ENCODE data around the gene MTX1. TPM values are rescaled to one million over a fixed set of nuclear protein-coding genes. Genes with fewer than 3 reads are reported as not detected.
"Not testable (repeated sequence)": the region's sequence is repeated elsewhere in the genome, so short reads cannot be mapped to it uniquely, and the experiment has no call there.

Gene MTX1
- total RNA-seq, 6 experiments from 2014 or later = 49.8 to 55.4 (median 51.5) TPM

DNA sequence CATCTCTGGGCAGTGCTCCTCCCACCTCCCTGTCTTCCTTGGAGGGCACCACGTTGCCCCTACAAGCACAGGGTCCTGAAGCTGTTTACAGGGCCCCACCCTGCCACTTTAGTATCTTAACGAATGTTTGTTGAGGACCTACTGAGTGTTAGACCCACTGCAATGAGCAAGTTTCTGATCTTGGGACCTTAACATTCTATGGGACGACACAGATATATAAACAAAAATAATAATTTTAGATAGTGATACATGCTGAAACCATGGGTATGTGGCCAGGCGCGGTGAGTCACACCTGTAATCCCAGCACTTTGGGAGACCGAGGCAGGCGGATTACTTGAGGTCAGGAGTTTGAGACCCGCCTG lies 36.6 kb downstream of the MTX1 start:
- peaks cover 5% of the 10 kb centered on the region for H3K27me3 Mint-ChIP-seq (ENCODE audit: insufficient read depth)
- peak overlapping the region; percentile 81 for H3K27ac Mint-ChIP-seq
- H3K4me3 Mint-ChIP-seq = peak overlapping the region; percentile 96
- H3K4me1 Mint-ChIP-seq (ENCODE audit: low read depth) = peaks cover 42% of the 10 kb centered on the region
- peaks cover 12% of the 10 kb centered on the region for H3K36me3 Mint-ChIP-seq (ENCODE audit: low read depth)
- TF ChIP-seq, protein P1, sequence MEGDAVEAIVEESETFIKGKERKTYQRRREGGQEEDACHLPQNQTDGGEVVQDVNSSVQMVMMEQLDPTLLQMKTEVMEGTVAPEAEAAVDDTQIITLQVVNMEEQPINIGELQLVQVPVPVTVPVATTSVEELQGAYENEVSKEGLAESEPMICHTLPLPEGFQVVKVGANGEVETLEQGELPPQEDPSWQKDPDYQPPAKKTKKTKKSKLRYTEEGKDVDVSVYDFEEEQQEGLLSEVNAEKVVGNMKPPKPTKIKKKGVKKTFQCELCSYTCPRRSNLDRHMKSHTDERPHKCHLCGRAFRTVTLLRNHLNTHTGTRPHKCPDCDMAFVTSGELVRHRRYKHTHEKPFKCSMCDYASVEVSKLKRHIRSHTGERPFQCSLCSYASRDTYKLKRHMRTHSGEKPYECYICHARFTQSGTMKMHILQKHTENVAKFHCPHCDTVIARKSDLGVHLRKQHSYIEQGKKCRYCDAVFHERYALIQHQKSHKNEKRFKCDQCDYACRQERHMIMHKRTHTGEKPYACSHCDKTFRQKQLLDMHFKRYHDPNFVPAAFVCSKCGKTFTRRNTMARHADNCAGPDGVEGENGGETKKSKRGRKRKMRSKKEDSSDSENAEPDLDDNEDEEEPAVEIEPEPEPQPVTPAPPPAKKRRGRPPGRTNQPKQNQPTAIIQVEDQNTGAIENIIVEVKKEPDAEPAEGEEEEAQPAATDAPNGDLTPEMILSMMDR (IDR thresholded peaks at IDR 0.05) = no peak
- DNase-seq = no peak
- H3K9me3 Mint-ChIP-seq = no peaks in the 10 kb centered on the region; the same call in 1 of the 2 replicates

DNA sequence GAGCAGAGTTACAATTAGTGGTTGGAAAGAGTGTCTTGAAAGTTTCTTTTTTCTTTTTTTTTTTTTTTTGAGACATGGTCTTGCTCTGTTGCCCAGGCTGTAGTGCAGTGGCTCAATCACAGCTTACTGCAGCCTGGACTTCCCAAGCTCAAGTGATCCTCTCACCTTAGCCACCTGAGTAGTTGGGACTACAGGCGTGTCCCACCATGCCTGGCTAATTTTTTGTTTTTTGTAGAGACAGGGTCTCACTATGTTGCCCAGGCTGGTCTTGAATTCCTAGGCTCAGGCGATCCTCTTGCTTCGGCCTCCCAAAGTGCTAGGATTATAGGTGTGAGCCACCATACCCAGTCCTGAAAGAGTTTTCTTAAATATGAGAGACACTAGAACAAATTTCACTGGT lies 38.3 kb downstream of the MTX1 start:
- not testable (repeated sequence) for H3K4me3 Mint-ChIP-seq; H3K9me3 Mint-ChIP-seq; DNase-seq; H3K27me3 Mint-ChIP-seq (ENCODE audit: insufficient read depth); H3K27ac Mint-ChIP-seq
- H3K4me1 Mint-ChIP-seq (ENCODE audit: low read depth) = peaks cover 36% of the 10 kb centered on the region
- H3K36me3 Mint-ChIP-seq (ENCODE audit: low read depth) = peaks cover 12% of the 10 kb centered on the region

DNA sequence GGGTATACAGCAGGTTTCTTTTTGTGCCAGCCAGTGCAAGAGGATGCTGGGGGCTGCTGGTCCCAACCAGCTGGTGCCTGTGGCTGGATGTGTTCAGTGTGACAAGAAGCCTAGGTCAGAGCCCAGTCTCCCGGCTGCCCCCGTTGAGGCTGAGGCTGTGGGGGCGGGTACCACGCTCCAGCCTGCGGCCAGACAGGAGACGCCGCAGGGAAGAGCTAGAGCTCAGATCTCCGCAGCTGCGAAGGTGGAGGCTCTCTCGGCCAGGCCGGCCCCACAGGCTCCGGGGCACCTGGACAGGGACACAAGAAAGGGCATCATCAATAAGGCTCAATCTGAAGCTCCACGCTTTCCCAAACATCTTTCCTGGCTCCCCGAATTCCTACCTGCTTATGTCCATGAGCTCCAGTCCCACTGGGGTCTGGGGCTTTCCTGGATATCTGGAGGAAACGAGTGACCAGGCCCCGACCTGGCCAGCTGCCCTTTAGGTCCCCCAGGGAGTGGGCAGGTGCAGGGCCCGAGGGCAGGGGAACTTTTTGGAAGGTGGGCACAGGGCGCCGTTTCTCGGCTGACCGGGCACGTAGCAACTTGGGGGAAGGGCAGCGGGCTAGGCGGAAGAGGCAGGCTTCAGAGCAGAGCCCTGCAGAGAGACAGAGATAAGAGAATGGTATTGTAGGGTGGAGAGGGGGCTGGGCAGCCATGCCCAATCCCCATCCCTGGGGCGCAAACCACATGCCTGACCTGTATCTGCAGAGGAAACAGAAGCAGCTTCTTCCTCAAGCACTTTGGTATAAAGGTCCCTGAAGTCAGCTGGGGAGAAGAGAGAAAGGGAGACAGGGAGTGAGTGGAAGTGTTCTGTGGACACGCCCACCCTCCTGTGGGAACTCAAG lies 39.4 kb downstream of the MTX1 start:
- H3K4me1 Mint-ChIP-seq (ENCODE audit: low read depth) = peaks cover 32% of the 10 kb centered on the region
- no peak for DNase-seq
- no peak overlapping the region for H3K4me3 Mint-ChIP-seq
- peaks cover 7% of the 10 kb centered on the region for H3K27me3 Mint-ChIP-seq (ENCODE audit: insufficient read depth)
- H3K36me3 Mint-ChIP-seq (ENCODE audit: low read depth) = peaks cover 12% of the 10 kb centered on the region
- no peak overlapping the region for H3K27ac Mint-ChIP-seq
- no peaks in the 10 kb centered on the region; the same call in 1 of the 2 replicates for H3K9me3 Mint-ChIP-seq
- TF ChIP-seq, protein P1 (IDR thresholded peaks at IDR 0.05) = no peak

DNA sequence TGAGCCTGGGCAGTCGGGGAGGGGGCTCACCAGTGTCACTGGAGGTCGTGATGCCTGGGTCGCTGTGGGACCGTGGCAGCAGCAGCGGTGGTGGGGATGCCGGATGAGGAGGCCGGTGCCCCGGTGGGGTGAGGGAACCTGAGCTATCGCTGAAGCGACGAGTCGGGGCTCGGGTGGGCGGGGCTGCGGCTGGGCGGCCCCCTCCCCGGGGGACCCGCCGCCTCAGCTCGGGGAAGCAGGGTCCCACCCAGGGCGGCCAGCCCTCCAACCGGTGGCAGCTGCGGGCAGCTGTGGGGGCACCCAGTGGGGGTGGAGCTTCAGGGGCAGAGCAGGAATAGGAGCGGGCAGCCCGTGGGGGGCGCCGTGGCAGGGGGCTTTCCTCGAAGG lies 41.7 kb downstream of the MTX1 start:
- peaks cover 2% of the 10 kb centered on the region for H3K27me3 Mint-ChIP-seq (ENCODE audit: insufficient read depth)
- no peak overlapping the region for H3K27ac Mint-ChIP-seq
- no peaks in the 10 kb centered on the region for H3K9me3 Mint-ChIP-seq
- DNase-seq = no peak
- TF ChIP-seq, protein P1 (IDR thresholded peaks at IDR 0.05) = no peak
- peaks cover 12% of the 10 kb centered on the region for H3K36me3 Mint-ChIP-seq (ENCODE audit: low read depth)
- peaks cover 34% of the 10 kb centered on the region for H3K4me1 Mint-ChIP-seq (ENCODE audit: low read depth)
- H3K4me3 Mint-ChIP-seq = no peak overlapping the region

DNA sequence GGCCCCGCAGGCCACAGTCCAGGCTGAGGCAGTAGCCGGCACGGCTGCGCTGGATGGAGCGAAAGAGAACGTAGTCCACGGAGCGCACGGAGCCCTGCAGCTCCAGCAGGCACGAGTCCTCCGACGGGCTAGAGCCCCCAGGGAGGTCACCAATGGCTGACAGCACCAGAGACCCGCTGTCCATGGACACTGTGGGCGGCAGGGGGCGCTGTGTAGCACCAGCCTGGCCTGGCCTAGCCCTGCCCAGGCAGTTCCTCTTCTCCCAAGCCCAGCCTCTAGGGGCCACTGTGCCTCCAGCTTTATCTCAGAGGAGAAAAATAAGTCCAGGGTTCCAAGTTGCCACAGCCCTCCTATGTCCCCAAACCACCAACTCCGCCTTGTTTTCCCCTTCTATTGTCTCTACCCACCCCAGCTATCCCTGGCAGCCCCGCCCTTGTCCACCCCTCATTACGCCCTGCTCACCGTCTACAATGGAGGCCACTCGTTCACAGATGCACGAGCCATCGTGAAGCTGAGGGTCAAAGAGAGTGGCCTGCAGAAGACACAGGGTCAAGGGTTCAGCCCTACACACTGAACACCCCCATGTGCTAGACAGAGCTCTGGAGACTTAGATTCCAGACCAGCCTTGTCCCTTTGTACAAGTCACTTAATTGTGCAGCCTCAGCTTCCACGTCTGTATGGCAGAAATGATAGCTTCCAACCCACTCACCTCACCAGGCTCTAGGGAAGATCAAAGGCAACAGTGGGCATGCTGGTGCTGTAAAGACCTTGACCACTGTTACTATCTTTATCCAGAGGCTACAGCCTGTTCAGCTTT lies 42.3 kb downstream of the MTX1 start:
- TF ChIP-seq, protein P1 (IDR thresholded peaks at IDR 0.05) = peak; percentile 100
- H3K4me3 Mint-ChIP-seq = no peak overlapping the region

DNA sequence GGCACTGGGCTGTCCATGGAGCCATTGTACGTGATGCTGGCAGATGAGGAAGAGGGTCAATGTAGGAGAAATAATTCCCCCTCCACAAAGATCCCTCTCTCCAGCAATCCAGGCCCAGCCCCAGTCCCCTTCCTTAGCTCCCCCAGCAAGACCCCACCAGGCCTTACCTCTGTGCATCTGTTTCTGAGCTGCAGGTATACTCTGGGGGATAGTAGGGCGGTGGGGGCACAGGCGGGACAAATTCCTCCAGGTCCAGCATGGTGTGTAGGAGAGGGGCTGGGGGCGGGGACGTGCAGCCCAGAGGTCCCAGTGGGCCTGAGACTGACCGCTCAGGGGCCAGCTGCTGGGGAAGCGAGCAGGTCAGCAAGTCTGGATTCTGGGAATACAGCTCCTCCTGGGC lies 43.1 kb downstream of the MTX1 start:
- Mint-ChIP-seq H3K9me3 (no peaks in the 10 kb centered on the region), H3K36me3 (ENCODE audit: low read depth) (peaks cover 3% of the 10 kb centered on the region), H3K27ac (no peak overlapping the region), H3K4me1 (ENCODE audit: low read depth) (peaks cover 39% of the 10 kb centered on the region), H3K27me3 (ENCODE audit: insufficient read depth) (peaks cover 2% of the 10 kb centered on the region), H3K4me3 (no peak overlapping the region)
- TF ChIP-seq, protein P1 (IDR thresholded peaks at IDR 0.05) = no peak
- DNase-seq = no peak

More for the DNA sequence above, 42.3 kb downstream of the MTX1 start:
- Mint-ChIP-seq H3K27ac (peak overlapping the region; percentile 32), H3K9me3 (no peaks in the 10 kb centered on the region), H3K27me3 (ENCODE audit: insufficient read depth) (peaks cover 2% of the 10 kb centered on the region), H3K36me3 (ENCODE audit: low read depth) (peaks cover 10% of the 10 kb centered on the region), H3K4me1 (ENCODE audit: low read depth) (peaks cover 32% of the 10 kb centered on the region)
- peak; percentile 84 for DNase-seq

Measured in HFFc6 (cell line).